HepG2 (cell line): ENCODE results near the gene ZMYM1. TPM values are rescaled to one million over a fixed set of nuclear protein-coding genes. Genes with fewer than 3 reads are reported as not detected.

Source experiments
- ATAC-seq: fragments of 200-7000 bp; cut with Tn5 transposase; 3 replicates; pipeline ENCODE4 v1.9.1; 2020; ENCODE audit warnings: mild to moderate bottlenecking, moderate library complexity
- BruUV-seq: library from RNA; stranded (reverse); fragments of 400-500 nt; replicated peaks from 2 replicates; lab custom pipeline; 2021; lab: Mats Ljungman, UMichigan
- CTCF ChIA-PET: fragments of 300-600 bp; formaldehyde crosslinking; extraction: SDS; loops from one replicate; lab custom pipeline; 2021; ENCODE audit warnings: low total read pairs, inconsistent platforms, low intra/inter-chr PET ratio; lab: Yijun Ruan, JAX
- POLR2A ChIA-PET: fragments of 350-600 bp; sonication (Branson Sonifier 250); formaldehyde crosslinking; loops from one replicate; lab custom pipeline; 2020; ENCODE audit warnings: antibody characterized with exemption, inconsistent platforms; lab: Yijun Ruan, JAX
- DNase-seq: peaks from one replicate; pipeline ENCODE4 v3.0.0-alpha.2; 2015; ENCODE audit warnings: low spot score
- FAIRE-seq: peaks from 3 replicates; lab custom pipeline; 2011; peaks lifted over from hg19 to GRCh38; lab: Jason Lieb, UNC
- H2AFZ ChIP-seq: one replicate; pipeline ENCODE4 v1.6.1; 2011; ENCODE audit warnings: low read length, inconsistent platforms
- H3K27ac ChIP-seq: fragments of 300-600 bp; 3 replicates; pipeline ENCODE4 v1.8.0; 2011; ENCODE audit warnings: mixed run types, mild to moderate bottlenecking, mixed read lengths, low read length, inconsistent platforms; ENCODE audit not compliant: insufficient read depth; ENCODE audit errors: extremely low read length
- H3K27me3 ChIP-seq, 2 experiments: fragments of 200-600 bp in 1 of 2; 2 replicates in 1 of 2; 3 replicates in 1 of 2; pipeline versions ENCODE4 v1.6.0 to v1.8.0; 2011; ENCODE audit warnings: low read length in 2 of 2, mild to moderate bottlenecking in 2 of 2, moderate library complexity in 2 of 2, inconsistent platforms in 1 of 2; ENCODE audit not compliant: insufficient read depth in 2 of 2, control insufficient read depth in 1 of 2
- H3K36me3 ChIP-seq, 2 experiments: fragments of 200-600 bp in 1 of 2; replicated peaks in 1 of 2; 2 replicates in 1 of 2; 3 replicates in 1 of 2; pipeline versions ENCODE4 v1.5.1 to v1.8.0; 2011; ENCODE audit warnings: low read length in 2 of 2, inconsistent platforms in 1 of 2; ENCODE audit not compliant: insufficient read depth in 2 of 2, control insufficient read depth in 1 of 2
- H3K4me1 ChIP-seq: 2 replicates; pipeline ENCODE4 v1.5.1; 2012; ENCODE audit warnings: low read length, inconsistent platforms; ENCODE audit not compliant: insufficient read depth
- H3K4me2 ChIP-seq: 2 replicates; pipeline ENCODE4 v1.6.0; 2011; ENCODE audit warnings: low read depth, low read length, inconsistent platforms
- H3K4me3 ChIP-seq, 3 experiments: fragments of 200-600 bp in 1 of 3; sonication (generic), shearing (Covaris generic) in 1 of 3; replicated peaks in 1 of 3; 2 replicates each; pipeline ENCODE4 v1.5.1; 2011 to 2016; ENCODE audit warnings: low read length in 3 of 3, inconsistent platforms in 2 of 3, low read depth in 2 of 3, mild to moderate bottlenecking in 2 of 3, control low read depth in 1 of 3, mixed read lengths in 1 of 3; ENCODE audit not compliant: insufficient read depth in 1 of 3
- H3K79me2 ChIP-seq: one replicate; pipeline ENCODE4 v1.6.1; 2011; ENCODE audit warnings: low read length, inconsistent platforms; ENCODE audit not compliant: insufficient read depth
- H3K9ac ChIP-seq: 2 replicates; pipeline ENCODE4 v1.6.0; 2011; ENCODE audit warnings: mild to moderate bottlenecking, low read depth, low read length, inconsistent platforms; ENCODE audit not compliant: insufficient read depth
- H3K9me3 ChIP-seq: 2 replicates; pipeline ENCODE4 v1.5.1; 2012; ENCODE audit warnings: mild to moderate bottlenecking, low read length
- H4K20me1 ChIP-seq: 2 replicates; pipeline ENCODE4 v1.6.0; 2011; ENCODE audit warnings: inconsistent platforms, mild to moderate bottlenecking, low read length, moderate library complexity; ENCODE audit not compliant: insufficient read depth
- CCDC6 ChIP-seq: sonication (generic); formaldehyde crosslinking; IDR thresholded peaks from 2 replicates; pipeline ENCODE4 v1.8.1; 2022; ENCODE audit warnings: mild to moderate bottlenecking, missing genetic modification reagents, moderate library complexity
- DMAP1 ChIP-seq: IDR thresholded peaks from 2 replicates; pipeline ENCODE4 v1.6.1; 2016
- KDM2A ChIP-seq: sonication (generic); formaldehyde crosslinking; IDR thresholded peaks from 2 replicates; pipeline ENCODE4 v1.4.0; 2020; ENCODE audit warnings: low read depth, missing genetic modification reagents, borderline replicate concordance
- PCBP1 ChIP-seq: fragments of 200-400 bp; formaldehyde crosslinking; IDR thresholded peaks from 2 replicates; pipeline ENCODE4 v1.6.1; 2017; ENCODE audit warnings: mild to moderate bottlenecking, low read depth, low read length, borderline replicate concordance
- PTBP1 ChIP-seq: fragments of 200-400 bp; formaldehyde crosslinking; IDR thresholded peaks from 2 replicates; pipeline ENCODE4 v1.6.1; 2018; ENCODE audit warnings: low read length, low read depth; ENCODE audit not compliant: poor library complexity, severe bottlenecking
- THAP11 ChIP-seq: IDR thresholded peaks from 2 replicates; pipeline ENCODE4 v1.6.1; 2016; ENCODE audit warnings: missing biosample characterization, missing genetic modification reagents
- TOPORS ChIP-seq: sonication (generic); formaldehyde crosslinking; IDR thresholded peaks from 2 replicates; pipeline ENCODE4 v1.8.0; 2023; ENCODE audit warnings: mild to moderate bottlenecking, missing genetic modification reagents
- ZBTB4 ChIP-seq: sonication (generic); formaldehyde crosslinking; IDR thresholded peaks from 2 replicates; pipeline ENCODE4 v1.4.0; 2020; ENCODE audit warnings: missing genetic modification reagents, mild to moderate bottlenecking, borderline replicate concordance
- ZNF124 ChIP-seq: sonication (generic); formaldehyde crosslinking; IDR thresholded peaks from 2 replicates; pipeline ENCODE4 v1.4.0; 2020; ENCODE audit warnings: missing genetic modification reagents
- ZNF343 ChIP-seq: sonication (generic); formaldehyde crosslinking; IDR thresholded peaks from 2 replicates; pipeline ENCODE4 v1.4.0; 2020; ENCODE audit warnings: mild to moderate bottlenecking, missing genetic modification reagents
- ZNF546 ChIP-seq: sonication (generic); formaldehyde crosslinking; conservative IDR thresholded peaks from 2 replicates; pipeline ENCODE4 v1.8.1; 2023; ENCODE audit warnings: mild to moderate bottlenecking, missing genetic modification reagents
- ZNF577 ChIP-seq: sonication (generic); formaldehyde crosslinking; IDR thresholded peaks from 2 replicates; pipeline ENCODE4 v1.4.0; 2020; ENCODE audit warnings: mild to moderate bottlenecking, low read depth, missing genetic modification reagents, borderline replicate concordance
- ZNF737 ChIP-seq: sonication (generic); formaldehyde crosslinking; IDR thresholded peaks from 2 replicates; pipeline ENCODE4 v1.5.0; 2020; ENCODE audit warnings: missing genetic modification reagents, mild to moderate bottlenecking, borderline replicate concordance
- WGBS: methylation state at CpG from one replicate; pipeline ENCODE4 v1.1.6; 2017; ENCODE audit warnings: low lambda C conversion rate; 5-methylcytosine and 5-hydroxymethylcytosine counted together
- in situ Hi-C: cut with HindIII; loops from 2 replicates; pipeline ENCODE4 v1.10.0; 2017; ENCODE audit warnings: low pct_unique_long_range_greater_than_20kb; ENCODE audit not compliant: extremely low pct_ligation_motif_present
- intact Hi-C: fragments of 100-400 bp; cut with micrococcal nuclease; formaldehyde crosslinking; loops from one replicate; pipeline ENCODE4 v1.10.0; 2022; ENCODE audit not compliant: unreplicated experiment
- polyA plus RNA-seq, 8 experiments: library from polyadenylated mRNA; depleted of rRNA in 3 of 8; stranded (reverse) in 7 of 8; unstranded in 1 of 8; fragments of >200 nt; fragmentation: Illumina TruSeq in 4 of 8; extraction: Trizol in 4 of 8; gene quantifications; 2 replicates each; pipeline versions ENCODE4 v1.2.1 to v1.2.3, GENCODE V29; 2011 to 2016; ENCODE audit warnings: low read depth in 4 of 8, missing spikeins in 1 of 8, mixed read lengths in 1 of 8; ENCODE audit not compliant: insufficient read depth in 1 of 8
- total RNA-seq, 5 experiments: library from RNA; depleted of rRNA; stranded (reverse); fragments of >200 nt; fragmentation: Illumina TruSeq; extraction: Trizol; gene quantifications; 2 replicates each; pipeline ENCODE4 v1.2.3, GENCODE V29; 2016; ENCODE audit warnings: low read depth in 1 of 5
- TF ChIP-seq, protein P1 (sequence below): sonication (generic); formaldehyde crosslinking; IDR thresholded peaks from 2 replicates; pipeline ENCODE4 v1.5.0; 2020; ENCODE audit warnings: mild to moderate bottlenecking, low read depth, missing genetic modification reagents, borderline replicate concordance
- TF ChIP-seq, protein P2 (sequence below): IDR thresholded peaks from 2 replicates; pipeline ENCODE4 v1.6.1; 2012; ENCODE audit warnings: inconsistent platforms
- TF ChIP-seq, protein P3 (sequence below): sonication (generic); formaldehyde crosslinking; IDR thresholded peaks from 2 replicates; pipeline ENCODE4 v1.8.1; 2023; ENCODE audit warnings: mild to moderate bottlenecking, missing genetic modification reagents
- TF ChIP-seq, protein P4 (sequence below): sonication (generic); formaldehyde crosslinking; IDR thresholded peaks from 2 replicates; pipeline ENCODE4 v1.9.0; 2021; ENCODE audit warnings: missing genetic modification reagents, borderline replicate concordance

Gene ZMYM1
- total and polyA plus RNA-seq, 2 of the 13 experiments (the other 11 are each of a cell fraction or from before 2014, with no cell fraction given): 10.0 to 16.2 TPM

- H3K4me1 ChIP-seq: no peaks in the 10 kb centered on the region; the same call in 1 of the 2 replicates
These were observed 47.4 kb downstream of the ZMYM1 start for GRCh38 chr1:35126546-35126945.

More at GRCh38 chr1:35126546-35126945, 47.4 kb downstream of the ZMYM1 start:
- H3K36me3 ChIP-seq: no peaks in the 10 kb centered on the region
- DNase-seq (no peak), FAIRE-seq (no peak), ATAC-seq (no peak)
- POLR2A ChIA-PET: no interaction called here
- CTCF ChIA-PET: no interaction called here
- H3K4me2 ChIP-seq: no peak overlapping the region
- H3K4me3 ChIP-seq: no peak overlapping the region
- TF ChIP-seq KDM2A (no peak), ZNF577 (no peak), ZNF737 (CRISPR knock-in tag) (no peak), ZNF124 (no peak), DMAP1 (CRISPR knock-in tag) (no peak), PCBP1 (no peak), ZNF343 (CRISPR knock-in tag) (no peak), ZBTB4 (CRISPR knock-in tag) (no peak), PTBP1 (no peak), TOPORS (CRISPR knock-in tag) (no peak), THAP11 (CRISPR knock-in tag) (no peak), CCDC6 (CRISPR knock-in tag) (no peak), ZNF546 (no peak)
- TF ChIP-seq, protein P1, sequence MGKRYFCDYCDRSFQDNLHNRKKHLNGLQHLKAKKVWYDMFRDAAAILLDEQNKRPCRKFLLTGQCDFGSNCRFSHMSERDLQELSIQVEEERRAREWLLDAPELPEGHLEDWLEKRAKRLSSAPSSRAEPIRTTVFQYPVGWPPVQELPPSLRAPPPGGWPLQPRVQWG (CRISPR knock-in tag): no peak
- TF ChIP-seq, protein P2, sequence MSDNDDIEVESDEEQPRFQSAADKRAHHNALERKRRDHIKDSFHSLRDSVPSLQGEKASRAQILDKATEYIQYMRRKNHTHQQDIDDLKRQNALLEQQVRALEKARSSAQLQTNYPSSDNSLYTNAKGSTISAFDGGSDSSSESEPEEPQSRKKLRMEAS: no peak
- TF ChIP-seq, protein P3, sequence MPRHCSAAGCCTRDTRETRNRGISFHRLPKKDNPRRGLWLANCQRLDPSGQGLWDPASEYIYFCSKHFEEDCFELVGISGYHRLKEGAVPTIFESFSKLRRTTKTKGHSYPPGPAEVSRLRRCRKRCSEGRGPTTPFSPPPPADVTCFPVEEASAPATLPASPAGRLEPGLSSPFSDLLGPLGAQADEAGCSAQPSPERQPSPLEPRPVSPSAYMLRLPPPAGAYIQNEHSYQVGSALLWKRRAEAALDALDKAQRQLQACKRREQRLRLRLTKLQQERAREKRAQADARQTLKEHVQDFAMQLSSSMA (CRISPR knock-in tag): no peak
- TF ChIP-seq, protein P4, sequence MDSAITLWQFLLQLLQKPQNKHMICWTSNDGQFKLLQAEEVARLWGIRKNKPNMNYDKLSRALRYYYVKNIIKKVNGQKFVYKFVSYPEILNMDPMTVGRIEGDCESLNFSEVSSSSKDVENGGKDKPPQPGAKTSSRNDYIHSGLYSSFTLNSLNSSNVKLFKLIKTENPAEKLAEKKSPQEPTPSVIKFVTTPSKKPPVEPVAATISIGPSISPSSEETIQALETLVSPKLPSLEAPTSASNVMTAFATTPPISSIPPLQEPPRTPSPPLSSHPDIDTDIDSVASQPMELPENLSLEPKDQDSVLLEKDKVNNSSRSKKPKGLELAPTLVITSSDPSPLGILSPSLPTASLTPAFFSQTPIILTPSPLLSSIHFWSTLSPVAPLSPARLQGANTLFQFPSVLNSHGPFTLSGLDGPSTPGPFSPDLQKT (CRISPR knock-in tag): no peak
- H3K9me3 ChIP-seq: peaks cover 6% of the 10 kb centered on the region
- H3K27me3 ChIP-seq: no peaks in the 10 kb centered on the region
- H4K20me1 ChIP-seq: no peaks in the 10 kb centered on the region
- no TSS peak for BruUV-seq
- no peak overlapping the region for H2AFZ ChIP-seq
- intact Hi-C loops (no loop called here), in situ Hi-C loops (no loop called here)
- H3K79me2 ChIP-seq: no peaks in the 10 kb centered on the region
- H3K9ac ChIP-seq: no peak overlapping the region
- no peak overlapping the region for H3K27ac ChIP-seq
- WGBS: 25% methylated on average over 1 of the region's 1 CpG
